Activated gamma-delta T cell treated with anti-CD3 and anti-CD28 coated beads, Interleukin-2, amount 50 U/mL, for 16 hours (primary cell): Measurements from ENCODE around the gene RAD23B.

Source experiments
- DNase-seq: peaks from one replicate; pipeline ENCODE4 v3.0.0-alpha.2; 2020; ENCODE audit warnings: low read depth

Gene RAD23B

DNA sequence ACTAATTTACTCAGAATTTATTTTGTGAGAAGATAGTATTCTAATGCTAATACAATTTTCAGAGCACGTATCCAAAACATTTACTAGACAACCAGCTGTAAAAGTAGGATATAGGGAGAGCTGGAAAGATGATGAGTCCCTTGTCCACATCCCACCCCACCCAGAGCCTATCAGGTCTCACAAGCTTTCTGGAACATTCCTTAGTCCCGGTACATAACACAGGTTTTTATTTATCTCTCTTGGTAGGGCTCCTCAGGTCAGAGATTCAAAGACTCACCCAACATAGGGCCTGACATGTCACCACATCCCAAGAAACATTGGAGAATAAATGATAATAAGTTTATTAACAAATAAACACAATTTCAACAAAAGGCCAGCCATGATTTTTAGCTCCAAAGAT lies 13.8 kb upstream of the RAD23B start:
- no peak for DNase-seq

DNA sequence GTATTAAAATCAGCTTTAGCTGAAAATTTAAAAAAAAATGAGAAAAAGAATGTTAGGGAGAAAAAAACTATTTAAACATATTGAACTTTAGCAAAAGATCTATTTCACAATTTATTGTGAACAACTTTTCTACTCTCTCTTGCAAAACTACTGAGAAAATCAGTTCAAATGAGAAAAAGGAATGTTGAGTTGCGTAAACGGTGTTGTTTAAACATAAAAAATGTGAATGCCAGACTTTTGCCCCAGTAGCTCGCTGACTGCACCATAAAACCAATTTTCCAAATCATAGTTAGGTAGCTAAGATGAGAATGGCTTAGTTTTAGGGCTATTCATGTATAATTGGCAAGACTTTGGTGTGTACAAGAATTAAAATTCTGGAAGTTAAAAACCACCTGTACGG lies 13.4 kb upstream of the RAD23B start:
- no peak for DNase-seq

DNA sequence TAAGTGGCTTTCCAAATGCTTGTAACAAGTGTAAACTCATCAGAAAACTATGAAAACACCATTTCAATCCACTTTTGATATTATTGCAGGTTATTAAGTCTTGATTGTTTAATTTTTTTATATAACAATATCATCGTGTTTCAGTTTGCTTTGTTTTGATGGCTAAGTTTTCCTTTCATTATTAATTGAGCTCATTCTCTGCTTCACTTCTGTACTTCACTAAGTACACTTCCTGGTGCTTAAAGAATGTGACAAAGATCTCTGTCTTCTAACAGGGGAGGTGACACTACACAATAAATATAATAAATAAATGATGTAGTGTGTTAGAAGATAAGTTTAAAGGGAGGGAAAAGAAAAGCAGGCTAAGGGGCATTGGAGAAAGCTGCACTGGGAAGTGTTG lies 13.0 kb upstream of the RAD23B start:
- DNase-seq = no peak

DNA sequence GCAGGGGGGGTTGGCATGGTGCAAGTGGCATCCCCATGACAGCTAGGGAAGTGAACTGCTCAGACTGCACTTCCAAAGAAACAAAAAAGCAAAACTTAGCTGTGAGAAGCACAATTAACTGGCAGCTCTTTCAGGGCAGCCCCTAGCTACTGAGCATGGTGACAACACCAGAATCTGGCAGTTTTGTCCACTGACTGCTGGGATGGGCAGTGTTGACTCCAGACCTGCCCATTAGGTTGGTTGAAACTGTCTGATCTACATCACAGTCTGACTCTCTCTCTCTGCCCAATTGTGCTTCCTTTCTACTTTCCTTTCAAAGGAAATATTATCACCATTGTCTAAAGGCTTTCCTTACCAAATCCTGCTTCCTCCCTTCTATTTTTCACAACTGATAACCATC lies 12.5 kb upstream of the RAD23B start:
- DNase-seq = no peak

DNA sequence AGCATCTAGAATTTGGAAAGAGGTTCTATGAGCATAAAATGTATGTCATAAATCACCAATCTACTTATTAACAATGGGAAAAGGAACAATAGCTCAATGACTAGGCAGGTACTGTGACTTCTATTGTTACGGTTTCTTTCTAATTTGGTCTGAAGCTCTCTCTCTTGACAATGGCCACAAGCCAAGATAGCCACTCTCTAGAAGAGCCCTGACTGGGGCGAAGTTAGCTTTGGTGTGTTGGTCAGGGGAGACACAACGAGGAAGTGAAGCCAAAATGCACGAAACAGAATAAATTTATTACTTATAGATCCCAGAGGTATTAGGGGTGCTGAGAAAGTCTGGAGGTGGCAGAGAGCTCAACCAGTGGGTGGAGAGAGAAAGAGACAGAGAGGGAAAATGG lies 9.4 kb upstream of the RAD23B start:
- DNase-seq = no peak

DNA sequence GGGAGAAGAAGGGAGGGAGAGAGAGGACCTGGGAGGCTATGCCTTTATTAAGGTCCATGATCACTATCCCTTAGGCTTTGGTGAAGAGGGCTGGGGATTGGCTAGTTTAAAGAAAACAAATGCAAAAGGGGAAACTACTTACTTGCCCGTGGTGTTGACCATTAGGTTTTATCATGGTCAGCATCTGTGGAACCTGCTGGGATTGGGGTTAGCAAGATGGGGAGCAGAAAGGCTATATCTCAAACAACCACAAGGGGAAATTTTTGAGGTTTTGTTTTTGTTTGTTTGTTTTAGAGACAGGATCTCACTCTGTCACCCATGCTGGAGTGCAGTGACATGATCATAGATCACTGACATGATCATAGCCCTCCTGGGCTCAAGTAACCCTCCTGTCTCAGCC lies 9.0 kb upstream of the RAD23B start:
- no peak for DNase-seq

DNA sequence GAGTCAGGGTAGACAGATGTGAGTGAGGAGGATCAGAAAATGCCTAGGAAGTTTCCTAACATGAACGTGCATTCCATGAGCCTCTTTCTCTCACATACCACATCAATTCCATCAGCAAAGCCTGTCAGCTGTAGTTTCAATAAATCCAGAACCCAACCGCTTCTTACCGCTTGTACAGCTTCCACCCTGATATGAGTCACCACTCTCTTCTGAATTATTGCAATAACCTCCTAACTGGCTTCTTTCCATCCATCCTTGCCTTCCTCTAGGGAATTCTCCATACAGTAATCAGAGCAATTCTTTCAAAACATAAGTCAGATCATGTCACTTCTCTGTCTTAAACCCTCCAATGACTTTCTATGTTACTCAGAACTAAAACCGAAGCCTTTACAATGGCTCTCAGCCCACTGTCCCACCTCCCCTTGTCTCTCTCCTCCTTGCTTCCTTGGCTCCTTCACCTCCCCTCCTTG lies 8.1 kb upstream of the RAD23B start:
- no peak for DNase-seq

DNA sequence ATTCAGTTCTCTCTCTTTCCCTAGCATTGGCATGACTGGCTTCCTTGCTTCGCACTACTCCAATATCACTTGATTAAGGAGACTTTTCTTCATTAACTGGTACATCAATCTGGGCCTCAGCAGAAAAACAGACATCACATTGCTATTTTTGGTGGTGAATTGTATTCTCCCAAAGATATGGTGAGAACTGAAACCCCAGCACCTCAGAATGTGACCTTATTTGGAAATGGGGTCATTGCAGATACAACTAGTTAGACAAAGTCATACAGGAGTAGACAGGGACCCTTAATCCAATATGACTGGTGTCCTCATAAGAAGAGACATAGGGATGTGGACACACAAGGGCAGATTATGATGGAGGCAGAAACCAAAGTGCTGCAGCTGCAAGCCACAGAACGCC lies 7.5 kb upstream of the RAD23B start:
- DNase-seq = no peak

DNA sequence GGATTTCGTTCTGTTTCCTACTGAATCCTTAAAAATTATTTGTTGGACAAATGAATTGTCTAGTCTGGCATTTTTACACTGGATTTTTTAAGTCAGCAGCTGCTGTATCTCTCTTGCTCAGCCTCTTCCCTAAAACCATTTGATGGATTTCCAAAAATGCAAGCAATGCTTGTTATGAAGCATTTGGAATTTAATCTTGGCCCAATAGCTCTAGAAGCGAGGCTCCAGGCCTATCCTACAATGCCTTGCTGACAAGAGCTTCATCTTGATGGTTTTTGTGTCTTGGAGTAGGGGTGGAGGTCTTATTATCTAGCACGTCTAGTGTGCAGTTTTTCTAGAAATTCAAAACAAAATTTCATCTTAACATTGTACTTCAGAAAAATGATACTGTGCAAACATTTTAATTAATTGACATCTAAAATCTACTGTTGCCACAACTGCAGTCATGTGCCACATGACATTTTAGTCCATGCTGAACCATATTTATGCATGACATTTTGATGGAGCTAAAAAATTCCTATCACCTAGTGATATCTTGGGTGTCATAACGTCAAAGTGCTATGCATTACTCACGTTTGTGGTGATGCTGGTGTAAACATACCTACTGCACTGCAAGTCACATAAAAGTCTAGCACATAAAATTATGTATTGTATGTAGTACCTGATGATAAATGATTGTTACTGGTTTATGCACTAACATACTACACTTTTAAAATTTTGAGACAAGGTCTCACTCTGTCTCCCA lies 5.9 kb upstream of the RAD23B start:
- DNase-seq = no peak

DNA sequence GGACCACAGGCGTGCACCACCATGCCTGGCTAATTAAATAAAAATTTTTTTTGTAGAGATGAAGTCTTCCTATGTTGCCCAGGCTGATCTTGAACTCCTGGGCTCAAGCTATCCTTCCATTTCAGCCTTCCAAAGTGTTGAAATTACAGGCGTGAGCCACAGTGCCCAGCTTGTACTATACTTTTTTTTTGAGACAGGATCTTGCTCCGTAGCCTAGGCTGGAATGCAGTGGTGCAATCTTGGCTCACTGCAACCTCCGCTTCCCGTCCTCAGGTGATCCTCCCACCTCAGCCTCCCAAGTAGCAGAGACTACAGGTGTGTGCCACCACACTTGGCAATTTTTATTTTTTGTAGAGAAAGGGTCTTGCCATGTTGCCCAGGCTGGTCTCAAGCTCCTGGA lies 5.3 kb upstream of the RAD23B start:
- DNase-seq = no peak

DNA sequence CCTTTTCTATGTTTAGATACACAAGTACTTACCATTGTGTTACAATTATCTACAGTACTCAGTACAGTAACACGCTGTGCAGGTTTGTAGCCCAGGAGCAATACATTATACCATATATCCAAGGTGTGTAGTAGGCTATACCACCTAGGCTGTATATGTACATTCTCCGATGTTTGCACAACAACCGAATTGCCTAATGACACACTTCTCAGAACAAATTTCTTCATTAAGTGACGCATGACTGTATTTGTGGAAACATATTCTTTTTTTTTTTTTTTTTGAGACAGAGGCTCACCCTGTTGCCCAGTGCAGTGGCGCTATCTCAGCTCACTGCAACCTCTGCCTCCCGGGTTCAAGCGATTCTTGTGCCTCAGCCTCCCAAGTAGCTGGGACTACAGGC lies 4.0 kb upstream of the RAD23B start:
- DNase-seq = no peak

DNA sequence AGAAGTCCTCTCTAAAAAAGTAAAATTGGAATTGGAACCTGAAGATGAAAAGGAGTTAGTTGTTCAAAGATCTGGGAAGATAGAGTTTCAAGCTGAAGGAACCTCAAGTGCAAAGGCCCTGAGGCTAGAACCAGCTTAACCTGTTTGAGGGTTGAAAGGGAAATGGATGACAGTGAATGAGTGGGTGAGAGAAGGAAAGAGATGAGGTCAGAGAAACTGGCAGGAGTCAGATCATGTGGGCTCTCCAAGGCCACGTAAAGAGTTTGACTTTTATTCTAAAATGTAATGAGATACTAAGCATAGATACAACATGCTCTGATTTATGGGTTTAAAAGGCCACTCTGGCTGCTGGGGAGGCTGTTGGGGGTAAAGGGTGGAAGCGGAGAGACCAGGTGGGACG lies 2.5 kb upstream of the RAD23B start:
- no peak for DNase-seq

DNA sequence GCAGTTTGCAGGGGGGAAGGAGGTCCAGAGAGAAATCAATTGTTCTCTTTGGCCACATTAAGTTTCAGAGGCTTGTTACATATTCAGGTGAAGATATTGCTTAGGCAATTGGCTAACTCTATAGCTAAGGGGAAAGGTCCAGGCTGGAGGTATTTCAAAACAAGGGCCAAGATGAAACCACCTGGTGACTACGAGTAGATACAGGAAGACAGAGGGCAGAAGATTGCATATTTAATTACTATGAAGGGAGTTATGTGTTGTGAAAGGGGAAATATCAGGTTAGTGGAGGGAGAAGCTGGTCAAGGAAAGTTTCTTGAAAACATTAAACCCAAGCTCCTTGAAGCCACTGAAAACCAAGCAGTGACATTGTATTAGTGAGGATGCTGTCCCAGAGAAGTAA lies 1.9 kb upstream of the RAD23B start:
- DNase-seq = no peak

DNA sequence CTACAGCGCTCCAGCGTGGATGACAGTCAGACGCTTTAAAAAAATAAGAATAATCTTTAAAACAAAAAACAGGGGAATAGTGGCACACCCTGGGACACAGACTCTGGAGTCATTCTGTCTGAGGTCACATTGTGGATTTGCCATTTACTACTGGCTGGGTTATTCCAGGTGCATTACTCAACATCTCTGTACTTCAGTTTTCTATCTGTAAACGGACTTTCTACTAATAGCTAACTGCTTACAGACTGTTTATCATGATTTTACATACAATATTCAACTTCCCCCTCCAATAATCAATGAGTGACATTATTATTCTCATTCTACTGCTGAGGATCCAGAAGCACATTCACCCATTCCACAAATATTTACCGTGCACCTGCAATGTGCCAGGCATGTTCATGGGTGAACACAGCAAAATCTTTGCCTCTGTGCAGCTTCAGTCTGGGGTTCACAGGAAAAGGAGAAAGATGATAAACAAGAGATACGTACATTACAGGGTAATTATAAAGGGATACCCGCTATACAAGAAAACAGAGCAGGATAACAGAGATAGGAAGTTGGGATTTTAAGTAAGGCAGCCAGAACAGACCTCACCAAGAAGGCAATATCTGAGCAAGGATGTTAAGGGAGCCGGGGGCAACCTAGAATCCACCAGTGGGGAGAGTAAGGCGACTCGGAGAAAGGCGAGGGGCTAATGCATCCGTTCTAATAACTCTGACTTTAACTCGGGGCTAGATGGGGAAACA lies 984 bp upstream of the RAD23B start:
- no peak for DNase-seq

DNA sequence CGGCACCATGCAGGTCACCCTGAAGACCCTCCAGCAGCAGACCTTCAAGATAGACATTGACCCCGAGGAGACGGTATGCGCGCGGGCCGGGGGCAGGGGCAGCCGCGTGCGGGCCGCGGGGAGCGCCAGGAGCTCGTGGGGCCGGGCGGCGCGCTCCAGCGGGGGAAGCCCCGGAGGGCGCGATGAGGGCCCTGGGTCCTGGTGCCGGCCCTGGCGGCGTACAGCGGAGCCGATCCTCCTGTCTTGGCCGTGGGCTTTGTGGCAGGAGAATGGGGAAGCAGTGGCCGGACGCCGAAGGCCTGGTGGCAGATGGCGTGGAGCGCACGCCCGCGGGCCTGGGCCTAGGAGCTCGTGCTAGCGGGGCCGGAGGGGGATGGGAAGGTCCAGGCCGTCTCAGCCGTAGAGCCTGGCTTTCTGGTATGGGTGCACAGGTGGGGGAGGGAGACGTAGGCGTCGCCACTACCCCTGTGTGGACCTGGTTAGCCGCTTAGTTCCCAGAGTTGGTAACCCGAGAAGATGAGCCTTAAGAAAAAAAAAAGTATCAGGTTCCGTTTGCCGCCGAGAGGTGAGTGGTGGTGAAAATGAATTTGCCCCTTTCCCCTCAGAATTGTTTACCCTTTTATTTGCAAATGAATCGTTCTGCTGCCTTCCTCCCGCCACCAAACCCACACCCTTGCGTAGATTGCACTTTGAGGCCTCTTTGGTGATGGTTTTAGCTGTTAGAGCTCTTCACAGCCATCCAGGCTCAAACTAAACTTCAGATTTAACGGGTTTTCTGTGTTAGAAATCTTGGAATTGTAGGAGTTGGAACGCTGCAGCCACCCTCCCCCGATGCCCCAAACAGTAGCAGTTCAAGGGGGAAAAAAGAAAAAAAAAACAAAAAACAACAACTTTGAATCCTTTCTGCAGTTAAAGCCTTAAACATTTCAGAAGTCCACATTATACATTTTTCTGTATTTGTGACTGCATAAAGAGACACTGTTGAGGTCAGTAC lies 841 bp downstream of the RAD23B start:
- DNase-seq = peak; percentile 33

DNA sequence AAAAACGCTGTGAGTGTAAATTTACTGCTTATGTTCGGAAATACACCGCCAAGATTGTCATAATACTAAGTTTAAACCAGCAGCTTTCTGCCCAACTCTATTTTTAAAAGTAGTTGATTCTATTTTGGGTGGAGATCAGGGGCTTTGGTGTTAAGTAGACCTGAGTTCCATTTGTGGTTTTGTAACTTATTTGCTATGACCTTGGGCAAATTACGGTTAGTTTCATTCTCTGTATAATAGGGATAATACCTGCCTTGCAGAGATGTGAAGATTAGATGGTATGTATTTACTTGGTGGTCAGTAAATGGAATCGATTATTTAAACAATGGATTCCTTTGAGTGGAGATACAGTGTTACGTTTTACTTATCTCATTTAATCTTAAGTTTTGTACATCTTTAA lies 1.6 kb downstream of the RAD23B start:
- DNase-seq = no peak

DNA sequence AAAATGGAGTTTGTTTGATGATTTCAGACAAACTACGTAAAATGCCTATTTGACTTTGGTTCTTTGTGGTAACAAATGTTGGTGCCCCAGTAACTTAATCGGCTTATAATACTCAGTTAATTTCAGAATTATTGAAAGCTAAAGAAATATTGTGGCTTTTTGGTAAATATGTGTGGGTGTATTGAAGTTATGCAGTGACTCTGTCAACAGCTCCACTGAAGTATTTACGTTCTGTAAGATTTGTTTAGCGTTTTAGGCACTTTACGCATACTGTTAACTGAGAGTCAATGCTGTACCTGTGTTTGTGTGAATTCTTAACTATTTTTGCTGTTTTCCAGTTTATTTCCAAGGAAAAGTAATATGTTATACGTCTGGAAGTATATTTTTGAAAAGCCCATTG lies 2.2 kb downstream of the RAD23B start:
- DNase-seq = no peak

DNA sequence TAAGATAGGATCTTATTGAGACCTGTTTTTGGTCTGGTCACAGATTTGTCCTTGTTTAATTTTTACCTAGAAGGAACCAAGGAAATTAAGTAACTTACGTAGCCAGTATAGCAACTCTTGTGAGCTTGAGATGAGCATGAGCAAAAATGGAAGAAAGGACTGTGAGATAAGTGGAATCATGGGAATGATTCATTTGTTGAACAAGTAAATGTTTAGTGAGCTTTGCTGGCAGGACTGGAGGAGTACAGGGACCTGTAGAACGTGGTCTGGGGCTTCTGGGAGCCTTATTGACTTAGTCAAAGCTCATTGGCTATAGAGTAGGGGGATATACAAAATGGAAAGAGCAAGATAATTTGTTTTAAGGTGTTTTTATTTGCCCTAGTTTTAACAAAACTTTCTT lies 3.0 kb downstream of the RAD23B start:
- DNase-seq = no peak

DNA sequence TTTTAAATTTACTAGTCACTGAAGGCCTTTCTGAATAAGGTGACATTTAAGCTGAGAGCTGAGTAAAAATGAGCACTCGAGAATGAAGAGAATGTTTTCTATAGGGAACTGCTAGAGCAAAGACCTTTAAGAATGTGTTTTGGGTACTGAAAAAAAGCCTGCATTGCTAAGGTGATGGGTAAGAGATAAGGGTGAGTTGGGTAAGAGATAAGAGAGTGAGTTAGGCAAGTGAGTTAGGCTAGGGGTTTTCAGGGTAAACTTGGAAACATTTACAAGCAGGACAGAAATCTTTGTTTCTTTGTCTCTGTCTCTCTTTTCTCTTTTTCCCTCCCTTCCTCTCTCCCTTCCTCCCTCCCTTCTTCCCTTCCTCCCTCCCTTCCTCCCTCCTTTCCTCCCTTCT lies 5.6 kb downstream of the RAD23B start:
- no peak for DNase-seq

DNA sequence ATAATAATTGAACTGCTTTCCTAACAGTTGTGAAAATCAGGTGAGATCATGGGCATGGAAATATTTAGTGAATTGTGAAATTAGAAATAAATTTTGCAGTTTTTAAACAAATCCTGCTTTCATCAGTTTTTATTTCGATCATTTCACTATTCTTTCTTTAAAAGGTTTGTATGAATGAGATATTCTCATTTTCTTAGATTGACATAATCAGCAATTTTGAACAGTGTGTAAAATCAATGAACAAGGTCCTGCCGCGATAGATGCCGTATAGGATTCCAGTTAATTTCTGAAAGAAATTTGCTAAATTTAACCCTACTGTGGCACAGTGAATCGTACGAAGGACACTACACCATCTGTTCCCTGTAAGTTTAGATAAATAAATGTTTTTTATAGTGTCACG lies 7.5 kb downstream of the RAD23B start:
- DNase-seq = no peak

DNA sequence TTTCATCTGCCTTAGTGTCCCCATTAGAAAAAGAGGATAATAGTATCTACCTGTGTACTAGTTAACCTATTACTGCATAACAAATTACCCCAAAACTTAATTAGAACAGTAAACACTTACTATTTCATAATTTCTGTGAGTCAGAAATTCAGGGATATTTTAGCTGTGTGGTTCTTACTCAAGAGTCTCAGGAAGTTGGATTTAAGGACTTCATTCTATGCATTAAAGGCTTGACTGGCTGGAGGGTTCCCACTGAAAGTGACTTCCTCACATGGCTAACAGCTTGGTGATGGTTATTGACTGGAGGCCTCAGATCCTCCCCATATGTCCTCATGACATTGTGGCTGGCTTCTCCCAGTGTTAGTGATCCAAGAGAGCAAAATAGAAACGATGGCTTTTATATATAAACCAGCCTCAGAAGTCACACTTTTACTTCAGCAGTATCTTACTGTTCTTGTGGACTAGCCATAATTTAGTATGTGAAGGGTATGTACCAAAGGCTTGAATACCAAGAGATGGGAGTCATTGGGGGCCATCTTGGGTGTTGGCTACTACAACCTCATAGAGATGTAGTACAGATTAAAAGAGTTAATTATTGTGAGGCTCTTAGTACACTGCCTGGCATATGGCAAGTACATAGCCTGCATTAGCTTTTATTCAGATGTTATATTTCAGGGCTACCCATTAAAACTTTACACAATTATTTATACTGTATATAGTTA lies 9.9 kb downstream of the RAD23B start:
- no peak for DNase-seq

DNA sequence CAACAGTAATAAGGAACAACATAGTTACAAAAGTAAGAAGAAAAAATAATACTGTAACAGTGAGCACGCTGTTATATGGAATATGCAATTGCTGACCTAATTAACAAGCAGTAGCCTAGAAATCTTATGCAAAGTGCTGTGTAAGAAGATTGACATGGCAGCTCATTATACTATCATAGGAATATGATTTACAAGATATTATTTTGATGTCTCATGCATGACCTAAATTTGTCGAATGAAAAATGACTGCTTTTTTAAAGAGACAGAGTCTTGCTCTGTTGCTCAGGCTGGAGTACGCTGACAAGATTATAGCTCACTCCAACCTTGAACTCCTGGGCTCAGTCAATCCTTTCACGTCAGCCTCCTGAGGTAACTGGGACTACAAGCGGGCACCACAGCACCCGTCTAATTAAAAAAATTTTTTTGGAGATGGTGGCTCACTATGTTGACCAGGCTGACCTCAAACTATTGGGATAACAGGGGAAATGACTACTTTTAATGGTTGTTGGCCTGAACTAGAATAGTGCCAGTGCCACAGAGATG lies 10.5 kb downstream of the RAD23B start:
- no peak for DNase-seq
